ENCODE measurements around the gene ZMYND8.

DNA sequence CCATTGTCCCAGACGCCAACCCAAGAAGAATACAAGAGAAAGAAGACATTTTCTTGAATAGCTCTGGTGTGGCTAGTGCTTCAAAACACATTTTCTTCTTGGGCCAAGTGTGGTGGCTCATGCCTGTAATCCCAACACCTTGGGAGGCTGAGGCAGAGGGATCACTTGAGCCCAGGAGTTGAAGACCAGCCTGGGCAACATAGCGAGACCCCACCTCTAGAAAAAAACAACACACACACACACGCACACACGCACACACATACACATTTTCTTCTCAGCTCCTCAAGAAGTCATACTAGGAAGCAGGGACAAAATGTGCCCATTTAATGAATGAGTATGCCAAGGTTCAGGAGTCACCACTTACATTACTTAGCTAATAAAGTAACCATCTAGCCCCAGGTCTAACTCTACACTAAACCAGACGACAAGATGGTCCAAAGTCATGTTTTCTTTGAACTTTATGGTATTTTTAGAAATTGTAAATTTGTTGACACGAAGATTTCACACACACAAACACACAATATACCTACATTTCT is 68.8 kb downstream of the ZMYND8 start:
- no peak for TF ChIP-seq POLR2A (IDR thresholded peaks at IDR 0.05; ENCODE audit: control extremely low read depth in 1 of 2, low read depth in 2 of 2, low read length in 2 of 2)
- no peak for TF ChIP-seq ASH2L (IDR thresholded peaks at IDR 0.05; ENCODE audit: low read length)
- no peak for TF ChIP-seq HDAC2 (IDR thresholded peaks at IDR 0.05; ENCODE audit: borderline replicate concordance in 1 of 2, low read depth in 2 of 2, low read length in 2 of 2)
- TF ChIP-seq KDM1A (IDR thresholded peaks at IDR 0.05; ENCODE audit: borderline replicate concordance, low read length), result no peak
- TF ChIP-seq, protein P1, sequence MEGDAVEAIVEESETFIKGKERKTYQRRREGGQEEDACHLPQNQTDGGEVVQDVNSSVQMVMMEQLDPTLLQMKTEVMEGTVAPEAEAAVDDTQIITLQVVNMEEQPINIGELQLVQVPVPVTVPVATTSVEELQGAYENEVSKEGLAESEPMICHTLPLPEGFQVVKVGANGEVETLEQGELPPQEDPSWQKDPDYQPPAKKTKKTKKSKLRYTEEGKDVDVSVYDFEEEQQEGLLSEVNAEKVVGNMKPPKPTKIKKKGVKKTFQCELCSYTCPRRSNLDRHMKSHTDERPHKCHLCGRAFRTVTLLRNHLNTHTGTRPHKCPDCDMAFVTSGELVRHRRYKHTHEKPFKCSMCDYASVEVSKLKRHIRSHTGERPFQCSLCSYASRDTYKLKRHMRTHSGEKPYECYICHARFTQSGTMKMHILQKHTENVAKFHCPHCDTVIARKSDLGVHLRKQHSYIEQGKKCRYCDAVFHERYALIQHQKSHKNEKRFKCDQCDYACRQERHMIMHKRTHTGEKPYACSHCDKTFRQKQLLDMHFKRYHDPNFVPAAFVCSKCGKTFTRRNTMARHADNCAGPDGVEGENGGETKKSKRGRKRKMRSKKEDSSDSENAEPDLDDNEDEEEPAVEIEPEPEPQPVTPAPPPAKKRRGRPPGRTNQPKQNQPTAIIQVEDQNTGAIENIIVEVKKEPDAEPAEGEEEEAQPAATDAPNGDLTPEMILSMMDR (IDR thresholded peaks at IDR 0.05; ENCODE audit: control extremely low read depth in 1 of 3, insufficient read depth in 1 of 3, low read depth in 1 of 3, low read length in 3 of 3), result no peak

All from H1 (cell line).